Heart left ventricle (tissue), 13 donors: ENCODE measurements around the gene TSR2.

ENCODE experiments used
- CTCF ChIP-seq, 12 donors: fragments of 200-600 bp; sonication (generic) in 4 of 12; IDR thresholded peaks; one replicate each; pipeline versions ENCODE4 v1.5.0 to v1.8.0; 2018 to 2022; ENCODE audit warnings: antibody characterized with exemption in 12 of 12, mild to moderate bottlenecking in 5 of 12
- POLR2A ChIP-seq, 2 donors: fragments of 450-650 bp; IDR thresholded peaks; one replicate each; pipeline ENCODE4 v1.6.1; 2017; ENCODE audit warnings: antibody characterized with exemption in 2 of 2, mild to moderate bottlenecking in 2 of 2, moderate library complexity in 2 of 2
- donor health status: ischemic (EF 13 %, LVEDD 7.1; RV severe dilation, severe dysfunction).
- donor health status: DM: no; HTN: yes; CAD: no.
- donor health status: DM: no; HTN: no; CAD: no.
- donor health status: ischemic (EF 25% LVEDD 6.9; RV normal size, moderate dysfunction).
- donor health status: ischemic (EF 25% LVEDD 5.7; RV mildly dilated, moderate dysfunction).
- donor health status: ischemic (EF 35%, LVEDD 5.7; RV mildly dilated, moderate dysfunction).
- donor health status: nonischemic (EF 11% LVEDD 7.7; RV severe dilation, severe dysfunction).
- donor health status: DM: yes; HTN: yes; CAD: no.
- donor health status: PGD.
- donor health status: ischemic (EF 29% LVEDD 5.4; RV normal size, mild dysfunction).
- donor health status: nonischemic (EF 23%, LVEDD 6.1; RV moderate dilation, normal function).

DNA sequence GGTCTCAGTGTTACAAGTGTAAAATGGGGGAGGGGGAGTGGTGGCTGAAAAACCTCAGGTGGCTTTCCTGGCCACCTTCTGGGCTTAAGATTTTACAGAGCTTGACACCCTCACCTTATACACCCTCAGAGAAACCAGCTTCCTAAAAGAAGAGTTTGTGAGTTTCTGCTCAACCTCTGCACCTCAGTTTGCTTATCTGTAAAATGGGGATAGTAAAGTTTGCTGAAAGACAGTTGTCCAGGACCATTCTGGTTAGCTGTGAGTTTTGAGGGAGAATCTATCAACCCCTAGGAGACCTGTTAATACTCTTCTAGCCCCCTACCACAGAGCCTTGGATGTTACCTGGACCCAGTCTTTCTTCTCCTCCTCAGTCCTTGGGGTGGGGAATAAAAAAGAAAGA, 9.7 kb downstream of the TSR2 start:
- TF ChIP-seq CTCF (IDR thresholded peaks at IDR 0.05) = no peak
- TF ChIP-seq POLR2A (IDR thresholded peaks at IDR 0.05) = no peak
